PC-9 (cell line): ENCODE data around the gene LRIG3. TPM values are rescaled to one million over a fixed set of nuclear protein-coding genes. Genes with fewer than 3 reads are reported as not detected.
A peak's percentile ranks its signal among the peaks of the same experiment; 100 is the strongest.

Source experiments
- BruUV-seq: library from RNA; stranded (reverse); fragments of 400-500 nt; replicated peaks from 2 replicates; lab custom pipeline; 2021; lab: Mats Ljungman, UMichigan
- CTCF ChIA-PET: fragments of 300-600 bp; sonication (Branson Sonifier 250); formaldehyde crosslinking; loops from one replicate; lab custom pipeline; 2022; ENCODE audit warnings: antibody characterized with exemption; lab: Charles Lee
- POLR2A ChIA-PET: fragments of 300-600 bp; sonication (Branson Sonifier 250); formaldehyde crosslinking; loops from one replicate; lab custom pipeline; 2022; ENCODE audit warnings: antibody characterized with exemption; ENCODE audit not compliant: unreplicated experiment; lab: Charles Lee
- DNase-seq, 2 experiments: peaks; one replicate each; pipeline versions ENCODE4 v3.0.0 to v3.0.0-alpha.2; 2015 to 2022; ENCODE audit warnings: mixed read lengths in 1 of 2
- H2AFZ ChIP-seq: fragments of 200-600 bp; sonication (generic); 2 replicates; pipeline ENCODE4 v1.8.1; 2017; ENCODE audit warnings: antibody characterized with exemption
- H3F3A ChIP-seq: fragments of 200-600 bp; sonication (generic); 2 replicates; pipeline ENCODE4 v1.8.1; 2017; ENCODE audit warnings: antibody characterized with exemption, mild to moderate bottlenecking, low read depth; ENCODE audit not compliant: insufficient read depth
- H3K27ac ChIP-seq: fragments of 200-600 bp; sonication (generic); 2 replicates; pipeline ENCODE4 v1.6.1; 2016; ENCODE audit warnings: mixed run types
- H3K27me3 ChIP-seq: fragments of 200-600 bp; sonication (generic); 2 replicates; pipeline ENCODE4 v1.6.1; 2016; ENCODE audit warnings: low read depth, mixed run types; ENCODE audit not compliant: insufficient read depth
- H3K36me3 ChIP-seq: fragments of 200-600 bp; sonication (generic); 2 replicates; pipeline ENCODE4 v1.6.1; 2016; ENCODE audit warnings: low read depth, mixed run types
- H3K4me1 ChIP-seq: fragments of 200-600 bp; sonication (generic); replicated peaks from 2 replicates; pipeline ENCODE4 v1.6.1; 2016; ENCODE audit warnings: mixed run types; ENCODE audit not compliant: insufficient read depth
- H3K4me2 ChIP-seq: fragments of 200-600 bp; sonication (generic); 2 replicates; pipeline ENCODE4 v1.6.1; 2017; ENCODE audit warnings: mixed run types
- H3K4me3 ChIP-seq: fragments of 200-600 bp; sonication (generic); 2 replicates; pipeline ENCODE4 v1.6.1; 2016; ENCODE audit warnings: mixed run types
- H3K79me2 ChIP-seq: fragments of 200-600 bp; sonication (generic); 2 replicates; pipeline ENCODE4 v1.6.1; 2017; ENCODE audit warnings: low read depth, mixed run types
- H3K9me2 ChIP-seq: fragments of 200-600 bp; sonication (generic); 2 replicates; pipeline ENCODE4 v1.8.1; 2017; ENCODE audit warnings: mild to moderate bottlenecking; ENCODE audit not compliant: insufficient read depth
- H3K9me3 ChIP-seq: fragments of 200-600 bp; sonication (generic); 2 replicates; pipeline ENCODE4 v1.8.1; 2016; ENCODE audit warnings: low read depth; ENCODE audit not compliant: insufficient read depth
- H4K20me1 ChIP-seq: fragments of 200-600 bp; sonication (generic); 2 replicates; pipeline ENCODE4 v1.8.1; 2017; ENCODE audit not compliant: insufficient read depth
- EZH2 ChIP-seq: fragments of 200-600 bp; sonication (generic); IDR thresholded peaks from 2 replicates; pipeline ENCODE4 v1.8.0; 2017; ENCODE audit warnings: antibody characterized with exemption, low read depth
- intact Hi-C: fragments of 100-400 bp; cut with micrococcal nuclease; formaldehyde crosslinking; loops from one replicate; pipeline ENCODE4 v1.10.0; 2022; ENCODE audit not compliant: unreplicated experiment
- total RNA-seq: library from RNA; stranded (reverse); gene quantifications from 2 replicates; pipeline ENCODE4 v1.2.3, GENCODE V29; 2021
- TF ChIP-seq, protein P1 (sequence below): fragments of 200-600 bp; sonication (generic); conservative IDR thresholded peaks from 2 replicates; pipeline ENCODE4 v1.6.1; 2017; ENCODE audit warnings: mixed run types, antibody characterized with exemption, mild to moderate bottlenecking, moderate library complexity

Gene LRIG3
- total RNA-seq, 1 experiment from 2014 or later, result 10.6 TPM

- no peak overlapping the region for H3K4me2 ChIP-seq
- CTCF ChIA-PET, result interaction anchor here (0.5 kb wide), 1 partner anchor 1998 kb away, joined by 3 read pairs; no protein-coding TSS in a partner anchor
- H3F3A ChIP-seq, result no peaks in the 10 kb centered on the region
- TF ChIP-seq, protein P1, sequence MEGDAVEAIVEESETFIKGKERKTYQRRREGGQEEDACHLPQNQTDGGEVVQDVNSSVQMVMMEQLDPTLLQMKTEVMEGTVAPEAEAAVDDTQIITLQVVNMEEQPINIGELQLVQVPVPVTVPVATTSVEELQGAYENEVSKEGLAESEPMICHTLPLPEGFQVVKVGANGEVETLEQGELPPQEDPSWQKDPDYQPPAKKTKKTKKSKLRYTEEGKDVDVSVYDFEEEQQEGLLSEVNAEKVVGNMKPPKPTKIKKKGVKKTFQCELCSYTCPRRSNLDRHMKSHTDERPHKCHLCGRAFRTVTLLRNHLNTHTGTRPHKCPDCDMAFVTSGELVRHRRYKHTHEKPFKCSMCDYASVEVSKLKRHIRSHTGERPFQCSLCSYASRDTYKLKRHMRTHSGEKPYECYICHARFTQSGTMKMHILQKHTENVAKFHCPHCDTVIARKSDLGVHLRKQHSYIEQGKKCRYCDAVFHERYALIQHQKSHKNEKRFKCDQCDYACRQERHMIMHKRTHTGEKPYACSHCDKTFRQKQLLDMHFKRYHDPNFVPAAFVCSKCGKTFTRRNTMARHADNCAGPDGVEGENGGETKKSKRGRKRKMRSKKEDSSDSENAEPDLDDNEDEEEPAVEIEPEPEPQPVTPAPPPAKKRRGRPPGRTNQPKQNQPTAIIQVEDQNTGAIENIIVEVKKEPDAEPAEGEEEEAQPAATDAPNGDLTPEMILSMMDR, result no peak
- TF ChIP-seq EZH2, result no peak
- H2AFZ ChIP-seq, result no peak overlapping the region
- no peaks in the 10 kb centered on the region for H3K9me3 ChIP-seq
- no peaks in the 10 kb centered on the region for H3K27me3 ChIP-seq
- no peak overlapping the region for H3K4me3 ChIP-seq
- no peak overlapping the region for H3K27ac ChIP-seq
- POLR2A ChIA-PET, result no interaction called here
- H3K36me3 ChIP-seq, result no peaks in the 10 kb centered on the region
- intact Hi-C loops, result no loop called here
- H3K9me2 ChIP-seq, result no peaks in the 10 kb centered on the region
- no TSS peak for BruUV-seq
- peaks cover 17% of the 10 kb centered on the region for H3K4me1 ChIP-seq
- H4K20me1 ChIP-seq, result no peaks in the 10 kb centered on the region
- no peaks in the 10 kb centered on the region for H3K79me2 ChIP-seq
- DNase-seq, result no peak
Measured at GRCh38 chr12:58847901-58848600, 72.3 kb downstream of the LRIG3 start.

DNA sequence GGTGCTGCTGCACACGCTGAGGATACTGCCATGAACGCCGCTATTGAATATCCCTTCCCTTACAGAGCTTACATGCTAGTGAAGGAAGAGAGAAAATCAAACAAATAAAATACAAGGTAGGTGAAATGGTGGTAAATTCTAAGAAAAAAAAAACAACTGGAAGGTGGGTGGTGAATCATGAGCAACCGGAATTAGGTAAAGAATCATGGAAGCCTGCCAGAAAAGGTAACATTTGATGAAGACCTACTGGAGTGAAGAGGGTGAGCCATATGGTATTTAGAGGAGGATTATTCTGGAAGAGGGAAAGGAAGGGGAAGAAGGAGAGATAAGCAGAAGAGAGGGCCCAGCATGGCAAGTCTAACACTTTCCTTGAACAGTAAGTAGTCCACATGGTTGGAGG lies 76.1 kb downstream of the LRIG3 start:
- TF ChIP-seq, protein P1, result no peak
- no peak for TF ChIP-seq EZH2
- Histone ChIP-seq H3K4me2 (0 out of 2 replicates have a peak overlapping the region, but pooled peaks have one; percentile 39), H3K79me2 (no peaks in the 10 kb centered on the region), H3K27me3 (no peaks in the 10 kb centered on the region), H3K9me2 (no peaks in the 10 kb centered on the region), H3K36me3 (no peaks in the 10 kb centered on the region), H3K9me3 (peaks cover 7% of the 10 kb centered on the region; the same call in 1 of the 2 replicates), H3K4me3 (no peak overlapping the region), H4K20me1 (no peaks in the 10 kb centered on the region), H3K4me1 (peaks cover 17% of the 10 kb centered on the region), H3K27ac (no peak overlapping the region), H2AFZ (0 out of 2 replicates have a peak overlapping the region, but pooled peaks have one; percentile 37), H3F3A (no peaks in the 10 kb centered on the region)
- BruUV-seq, result no TSS peak
- ChIA-PET CTCF (no interaction called here), POLR2A (no interaction called here)
- no peak for DNase-seq
- intact Hi-C loops, result no loop called here

- Histone ChIP-seq H3K27me3 (no peaks in the 10 kb centered on the region), H3K27ac (no peak overlapping the region), H3K4me2 (no peak overlapping the region), H3K9me2 (no peaks in the 10 kb centered on the region), H2AFZ (no peak overlapping the region), H3K79me2 (no peaks in the 10 kb centered on the region), H3K4me1 (peaks cover 17% of the 10 kb centered on the region), H4K20me1 (no peaks in the 10 kb centered on the region), H3K4me3 (no peak overlapping the region), H3F3A (no peaks in the 10 kb centered on the region), H3K9me3 (peaks cover 7% of the 10 kb centered on the region; the same call in 1 of the 2 replicates), H3K36me3 (no peaks in the 10 kb centered on the region)
- TF ChIP-seq, protein P1, result no peak
- no peak for TF ChIP-seq EZH2
- POLR2A ChIA-PET, result no interaction called here
- no peak for DNase-seq
- BruUV-seq, result no TSS peak
- CTCF ChIA-PET, result interaction anchor here (0.6 kb wide), 1 partner anchor 128 kb away, joined by 5 read pairs; no protein-coding TSS in a partner anchor
- intact Hi-C loops, result no loop called here
Measured at GRCh38 chr12:58841058-58841798, 79.1 kb downstream of the LRIG3 start.
